Right cardiac atrium (tissue), 5 donors: ENCODE results near the gene FAM180A. TPM values are rescaled to one million over a fixed set of nuclear protein-coding genes. Genes with fewer than 3 reads are reported as not detected.

Experiments
- ATAC-seq, 2 donors: fragments of 200-7000 bp; cut with Tn5 transposase; one replicate each; pipeline versions ENCODE4 v1.8.0 to v1.9.1; 2020; ENCODE audit warnings: moderate library complexity in 2 of 2, mild to moderate bottlenecking in 1 of 2
- DNase-seq, 3 donors: peaks; one replicate each; pipeline ENCODE4 v3.0.0-alpha.2; 2020
- H3K27ac ChIP-seq: one replicate; pipeline ENCODE4 v1.5.1; 2013; ENCODE audit warnings: mild to moderate bottlenecking, low read length, control low read depth, moderate library complexity
- H3K27me3 ChIP-seq: one replicate; pipeline ENCODE4 v1.6.1; 2013; ENCODE audit not compliant: control insufficient read depth, insufficient read depth
- H3K4me1 ChIP-seq: one replicate; pipeline ENCODE4 v1.6.1; 2013; ENCODE audit warnings: low read length; ENCODE audit not compliant: control insufficient read depth, insufficient read depth
- H3K4me3 ChIP-seq: one replicate; pipeline ENCODE4 v1.5.1; 2013; ENCODE audit warnings: low read length, control low read depth
- H3K9me3 ChIP-seq: one replicate; pipeline ENCODE4 v1.6.1; 2013; ENCODE audit warnings: low read length; ENCODE audit not compliant: control insufficient read depth
- WGBS: extraction: QIAGEN DNeasy Blood & Tissue Kit; methylation state at CpG from one replicate; pipeline ENCODE4 v1.1.7; 2013; 5-methylcytosine and 5-hydroxymethylcytosine counted together
- intact Hi-C, 4 donors: fragments of 100-400 bp; cut with DNase I; formaldehyde crosslinking; loops; one replicate each; pipeline versions ENCODE4 v1.11.0 to v1.14.0; 2022 to 2023
- polyA plus RNA-seq: library from polyadenylated mRNA; stranded (reverse); fragments of 200-250 nt; gene quantifications from one replicate; pipeline ENCODE4 v1.2.3, GENCODE V29; 2013
- total RNA-seq, 4 donors: library from RNA; stranded (reverse); fragmentation: NEBNext Ultra II Directional; extraction: Animal tissue kit (Norgen Biotek cat#: 25700); gene quantifications; one replicate each; pipeline ENCODE4 v1.2.1, GENCODE V29; 2021
- donor health status: healthy with polysubstance abuse.
- donor health status: DM: no; HTN: yes; CAD: no.
- donor health status: DM: no; HTN: no; CAD: no.
- donor health status: DM: no; HTN: yes; CAD: no; lungs with severe emphysema.
- donor health status: DM: yes; HTN: yes; CAD: no.

The FAM180A gene
- total and polyA plus RNA-seq, 5 donors, result 1.6 to 11.3 (median 6.4) TPM

- Histone ChIP-seq H3K4me1 (peaks cover 8% of the 10 kb centered on the region), H3K9me3 (no peaks in the 10 kb centered on the region), H3K4me3 (peak overlapping the region; percentile 30), H3K27me3 (no peaks in the 10 kb centered on the region), H3K27ac (peak overlapping the region; percentile 14)
- DNase-seq, result peak in 2 of 3 donors; percentile 55 to 79
- intact Hi-C loops, result no loop called here
- 47% methylated on average over 8 of the region's 8 CpGs for WGBS
- peak; percentile 61 to 67 for ATAC-seq
These were observed 9.3 kb upstream of the FAM180A start for GRCh38 chr7:135757719-135758411.

DNA sequence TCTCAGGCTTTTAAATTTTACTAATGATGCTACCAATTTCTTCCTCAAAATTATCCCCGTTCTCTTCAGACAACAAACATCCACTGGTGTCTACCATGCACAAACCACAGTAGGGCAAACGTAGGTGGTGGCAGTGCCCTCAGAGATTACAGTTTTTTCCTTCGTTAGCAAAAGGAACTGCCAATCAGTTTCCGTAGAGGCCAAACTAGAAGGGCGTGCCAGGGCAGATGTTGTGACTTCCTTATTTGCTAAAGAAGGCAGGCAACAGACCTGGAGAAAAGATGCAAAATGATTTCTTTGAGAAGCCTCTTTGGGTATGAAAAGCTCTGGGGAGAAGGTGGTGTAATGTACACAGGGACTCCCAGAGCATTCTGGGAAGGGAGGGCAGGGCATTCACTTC lies 7.6 kb upstream of the FAM180A start:
- WGBS, result 65% methylated on average over 5 of the region's 5 CpGs
- ATAC-seq, result no peak
- peaks cover 8% of the 10 kb centered on the region for H3K4me1 ChIP-seq
- H3K27me3 ChIP-seq, result no peaks in the 10 kb centered on the region
- no peak overlapping the region for H3K27ac ChIP-seq
- DNase-seq, result no peak
- H3K4me3 ChIP-seq, result no peak overlapping the region
- H3K9me3 ChIP-seq, result no peaks in the 10 kb centered on the region
- intact Hi-C loops, result no loop called here

DNA sequence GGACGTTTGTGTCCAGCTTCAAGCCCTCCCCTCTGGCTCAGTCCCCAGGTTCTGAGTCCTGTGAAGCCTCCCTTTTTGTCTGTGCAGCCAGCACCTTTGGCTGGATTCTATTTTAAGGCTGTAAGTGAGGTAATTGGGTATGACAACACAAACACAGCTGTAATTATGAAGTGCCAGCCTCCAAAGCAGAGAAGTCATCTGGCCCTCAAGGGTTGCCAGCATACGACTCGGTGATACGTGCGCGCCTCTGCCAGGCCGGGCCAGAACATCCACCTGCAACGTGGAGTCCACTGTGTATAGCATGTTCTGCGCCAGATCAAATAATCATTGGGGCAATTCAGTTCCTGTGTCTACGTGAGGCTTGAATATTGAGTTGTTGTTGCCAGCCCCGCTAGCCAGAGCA lies 6.7 kb upstream of the FAM180A start:
- Histone ChIP-seq H3K4me1 (peaks cover 8% of the 10 kb centered on the region), H3K9me3 (no peaks in the 10 kb centered on the region), H3K4me3 (no peak overlapping the region), H3K27ac (no peak overlapping the region), H3K27me3 (no peaks in the 10 kb centered on the region)
- ATAC-seq, result peak; percentile 19 to 24
- 69% methylated on average over 11 of the region's 11 CpGs for WGBS
- intact Hi-C loops, result no loop called here
- peak in 1 of 3 donors; percentile 51 for DNase-seq

GRCh38 chr7:135753616-135754413 lies 5.2 kb upstream of the FAM180A start:
- Histone ChIP-seq H3K4me1 (peaks cover 3% of the 10 kb centered on the region), H3K4me3 (no peak overlapping the region), H3K9me3 (no peaks in the 10 kb centered on the region), H3K27me3 (no peaks in the 10 kb centered on the region), H3K27ac (no peak overlapping the region)
- intact Hi-C loops, result no loop called here
- DNase-seq, result no peak
- 90% methylated on average over 8 of the region's 8 CpGs for WGBS
- no peak for ATAC-seq

DNA sequence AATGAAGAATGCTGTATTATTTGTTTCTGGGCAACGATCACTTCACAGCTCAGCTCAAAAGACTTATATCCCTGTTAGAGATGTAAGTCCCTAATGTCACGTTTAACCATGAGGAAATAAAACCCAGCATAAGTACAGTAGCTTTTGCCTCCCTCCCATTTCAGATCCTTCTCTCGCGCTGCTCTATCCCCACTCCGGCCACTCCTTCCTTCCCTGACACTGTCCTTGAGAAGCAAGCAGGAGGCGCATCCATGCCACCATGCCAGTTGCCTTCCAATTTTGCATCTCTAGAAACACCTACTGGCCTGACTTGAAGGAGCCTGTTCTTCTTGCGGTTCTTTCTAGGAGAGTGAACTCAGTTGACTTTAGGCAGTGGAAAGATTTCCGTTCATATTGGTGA lies 1.2 kb downstream of the FAM180A start:
- H3K4me1 ChIP-seq, result no peaks in the 10 kb centered on the region
- WGBS, result 88% methylated on average over 8 of the region's 8 CpGs
- no peaks in the 10 kb centered on the region for H3K27me3 ChIP-seq
- ATAC-seq, result no peak
- no peak overlapping the region for H3K4me3 ChIP-seq
- no peak overlapping the region for H3K27ac ChIP-seq
- DNase-seq, result no peak
- H3K9me3 ChIP-seq, result no peaks in the 10 kb centered on the region
- intact Hi-C loops, result loop anchor here in 1 of 4 donors (10.0 kb wide), 1 partner anchor 73 kb away; no protein-coding TSS in a partner anchor

DNA sequence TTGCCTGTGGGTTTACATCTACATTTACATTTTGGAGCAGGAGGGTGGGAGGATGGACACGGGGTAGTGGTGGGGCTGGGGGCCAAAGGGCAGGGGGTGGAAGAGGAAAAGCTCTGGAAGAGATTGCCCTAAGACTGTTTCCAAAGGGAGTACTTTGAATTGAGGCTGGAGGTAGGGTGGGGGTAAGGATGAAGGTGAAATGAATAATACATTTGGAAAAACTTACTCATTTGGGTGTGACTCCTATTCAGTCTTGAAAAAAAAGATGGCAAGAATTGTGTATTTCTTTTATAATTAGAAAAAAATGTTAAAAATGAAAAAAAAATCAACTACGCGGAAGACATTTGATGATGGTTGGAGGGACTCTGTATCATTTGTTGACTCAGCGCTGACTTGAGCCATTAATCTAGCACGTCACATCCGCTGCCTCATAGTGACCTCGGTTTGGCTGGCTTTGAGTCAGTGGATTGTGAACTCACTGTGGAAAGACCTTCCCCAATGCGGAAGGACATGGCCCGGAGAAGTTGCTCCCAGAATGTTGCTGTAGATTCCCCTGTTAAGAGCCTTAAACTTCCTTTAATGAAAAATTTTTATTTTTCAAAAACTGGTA lies 2.8 kb downstream of the FAM180A start:
- H3K4me1 ChIP-seq, result no peaks in the 10 kb centered on the region
- intact Hi-C loops, result loop anchor here in 1 of 4 donors (10.0 kb wide), 1 partner anchor 71 kb away; no protein-coding TSS in a partner anchor
- H3K9me3 ChIP-seq, result no peaks in the 10 kb centered on the region
- WGBS, result 57% methylated on average over 9 of the region's 9 CpGs
- H3K4me3 ChIP-seq, result no peak overlapping the region
- H3K27me3 ChIP-seq, result no peaks in the 10 kb centered on the region
- H3K27ac ChIP-seq, result no peak overlapping the region
- ATAC-seq (peak; percentile 61 to 83), DNase-seq (peak in 2 of 3 donors; percentile 62 to 76)

DNA sequence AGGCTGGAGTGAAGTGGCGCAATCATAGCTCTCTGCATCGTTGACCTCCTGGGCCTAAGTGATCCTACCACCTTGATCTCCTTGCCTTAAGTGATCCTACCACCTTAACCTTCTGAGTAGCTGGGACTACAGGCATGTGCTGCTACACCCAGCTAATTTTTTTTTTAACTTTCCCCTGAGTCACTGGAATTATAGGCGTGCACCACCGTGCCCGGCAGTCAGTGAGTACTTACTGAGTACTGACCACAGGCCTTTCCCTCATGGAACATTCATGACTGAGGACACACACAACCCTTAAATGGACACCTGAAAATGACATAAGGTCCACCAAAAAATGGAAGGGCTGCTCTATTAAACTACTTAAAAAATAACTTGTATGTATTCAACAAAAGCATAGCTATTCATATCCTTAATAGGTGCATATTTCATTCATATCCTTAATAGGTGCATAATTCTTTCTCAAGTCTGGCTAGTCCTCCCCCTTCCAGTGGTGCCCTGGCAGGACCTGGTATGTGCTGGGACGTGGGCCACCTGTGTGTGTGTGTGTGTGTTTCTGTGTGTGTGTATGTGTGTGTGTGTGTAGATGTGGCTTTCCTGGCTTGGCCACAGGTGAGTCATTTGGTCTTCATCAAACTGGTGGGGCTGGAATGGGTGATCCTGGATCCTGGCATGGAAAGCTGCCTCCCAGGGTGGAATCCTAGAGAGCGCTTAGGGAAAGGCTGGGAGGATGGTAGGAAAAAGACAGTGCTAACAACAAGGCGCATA lies 3.5 kb downstream of the FAM180A start:
- WGBS, result 89% methylated on average over 8 of the region's 8 CpGs
- intact Hi-C loops, result loop anchor here in 1 of 4 donors (10.0 kb wide), 1 partner anchor 70 kb away; no protein-coding TSS in a partner anchor
- no peak overlapping the region for H3K4me3 ChIP-seq
- no peaks in the 10 kb centered on the region for H3K27me3 ChIP-seq
- ATAC-seq (peak in 1 of 2 donors; percentile 78), DNase-seq (no peak)
- H3K9me3 ChIP-seq, result no peaks in the 10 kb centered on the region
- no peaks in the 10 kb centered on the region for H3K4me1 ChIP-seq
- H3K27ac ChIP-seq, result no peak overlapping the region

GRCh38 chr7:135743907-135744731 lies 4.5 kb downstream of the FAM180A start:
- peak; percentile 25 to 64 for ATAC-seq

GRCh38 chr7:135742371-135742770 lies 6.2 kb downstream of the FAM180A start:
- intact Hi-C loops, result loop anchor here in 1 of 4 donors (10.0 kb wide), 1 partner anchor 68 kb away; no protein-coding TSS in a partner anchor
- H3K27ac ChIP-seq, result no peak overlapping the region
- H3K4me3 ChIP-seq, result no peak overlapping the region
- H3K27me3 ChIP-seq, result no peaks in the 10 kb centered on the region
- WGBS, result 91% methylated on average over 4 of the region's 4 CpGs
- ATAC-seq (no peak), DNase-seq (no peak)
- no peaks in the 10 kb centered on the region for H3K4me1 ChIP-seq
- no peaks in the 10 kb centered on the region for H3K9me3 ChIP-seq

More at GRCh38 chr7:135743907-135744731, 4.5 kb downstream of the FAM180A start:
- Histone ChIP-seq H3K4me1 (no peaks in the 10 kb centered on the region), H3K27ac (no peak overlapping the region), H3K9me3 (no peaks in the 10 kb centered on the region), H3K27me3 (no peaks in the 10 kb centered on the region), H3K4me3 (no peak overlapping the region)
- DNase-seq, result peak; percentile 52 to 71 (median 69)
- intact Hi-C loops, result loop anchor here in 1 of 4 donors (10.0 kb wide), 1 partner anchor 69 kb away; no protein-coding TSS in a partner anchor
- 31% methylated on average over 14 of the region's 14 CpGs for WGBS

DNA sequence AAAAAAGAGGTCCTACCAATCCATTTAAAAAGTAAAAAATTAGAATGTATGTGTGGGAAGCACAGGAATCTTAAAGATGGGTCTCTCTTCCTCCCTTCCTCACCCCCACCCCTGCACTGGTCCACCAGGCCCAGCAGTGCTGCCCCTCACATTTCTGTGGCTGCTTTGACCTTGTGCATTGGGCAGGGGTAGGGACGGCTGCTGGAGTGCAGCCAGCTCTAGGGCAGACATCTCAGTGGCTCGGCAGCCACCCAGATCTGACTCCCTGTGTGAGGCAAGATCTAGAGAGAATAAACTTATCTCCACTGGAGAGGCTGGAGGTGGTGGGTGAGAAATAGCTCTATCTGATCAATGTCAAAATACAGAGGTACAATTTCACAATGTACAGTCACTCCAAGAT lies 6.7 kb downstream of the FAM180A start:
- H3K4me3 ChIP-seq, result no peak overlapping the region
- WGBS, result 40% methylated on average over 2 of the region's 2 CpGs
- no peak overlapping the region for H3K27ac ChIP-seq
- H3K27me3 ChIP-seq, result no peaks in the 10 kb centered on the region
- intact Hi-C loops, result loop anchor here in 1 of 4 donors (10.0 kb wide), 1 partner anchor 67 kb away; no protein-coding TSS in a partner anchor
- no peaks in the 10 kb centered on the region for H3K4me1 ChIP-seq
- ATAC-seq (no peak), DNase-seq (no peak)
- H3K9me3 ChIP-seq, result no peaks in the 10 kb centered on the region
